Hematopoietic multipotent progenitor cell (in vitro differentiated cells): ENCODE data around the gene DBNDD1. TPM values are rescaled to one million over a fixed set of nuclear protein-coding genes. Genes with fewer than 3 reads are reported as not detected.
"Not testable (repeated sequence)": the region's sequence is repeated elsewhere in the genome, so short reads cannot be mapped to it uniquely, and the experiment has no call there.

Source experiments
- DNase-seq, 3 donors: peaks; one replicate each; pipeline ENCODE4 v3.0.0-alpha.2; 2011 to 2015; ENCODE audit warnings: low read depth in 2 of 3, low spot score in 2 of 3
- total RNA-seq: library from RNA; depleted of rRNA; stranded (reverse); fragments of >200 nt; gene quantifications from one replicate; pipeline ENCODE4 v1.2.3, GENCODE V29; 2012

The DBNDD1 gene, protein sequence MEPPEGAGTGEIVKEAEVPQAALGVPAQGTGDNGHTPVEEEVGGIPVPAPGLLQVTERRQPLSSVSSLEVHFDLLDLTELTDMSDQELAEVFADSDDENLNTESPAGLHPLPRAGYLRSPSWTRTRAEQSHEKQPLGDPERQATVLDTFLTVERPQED
- total RNA-seq: 1.1 TPM

DNA sequence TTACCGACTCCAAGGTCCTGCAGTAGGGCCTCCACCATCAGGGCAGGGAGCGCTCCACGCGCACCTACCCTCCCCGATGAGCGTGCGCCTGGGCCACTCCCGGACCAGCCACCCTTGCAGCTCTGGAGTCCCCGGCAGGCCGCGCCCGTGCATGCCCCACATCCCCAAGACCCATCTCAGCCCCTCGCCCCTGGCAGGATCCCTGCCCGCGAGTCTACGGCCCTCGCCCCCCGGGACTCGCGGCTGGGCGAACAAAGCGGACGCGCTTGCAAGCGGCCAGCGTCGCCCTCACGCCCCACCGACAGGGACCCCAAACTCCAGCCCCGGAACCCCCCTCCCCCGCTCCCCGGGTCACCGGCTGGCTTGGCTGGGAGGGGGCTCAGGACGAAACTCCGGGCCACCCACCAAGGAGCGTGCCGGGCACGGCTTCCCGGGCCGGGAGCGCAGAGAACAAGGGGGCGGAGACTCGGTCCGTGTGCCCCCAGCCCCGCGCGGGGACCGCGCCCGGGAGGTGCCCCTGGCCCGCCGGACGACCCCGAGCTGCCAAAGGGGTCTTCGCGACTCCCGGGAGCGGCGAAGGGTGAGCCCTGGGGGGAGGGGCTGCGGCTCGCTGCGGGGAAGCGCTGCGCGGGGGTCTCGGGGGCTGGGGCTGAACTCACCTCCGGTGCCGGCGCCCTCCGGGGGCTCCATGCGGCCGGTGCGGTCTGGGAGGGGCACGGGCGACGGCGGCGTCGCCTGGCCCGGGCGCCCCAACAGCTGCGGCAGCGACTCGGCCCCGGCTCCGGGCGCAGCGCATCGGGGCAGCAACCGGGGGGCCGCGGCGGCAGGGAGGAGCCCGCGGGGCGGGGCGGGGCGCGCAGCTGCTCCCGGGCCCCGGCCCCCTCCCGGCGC, at the start of gene DBNDD1:
Gene DBNDD1 (minus strand): TSS at position 805 of the 891 bp plus-strand sequence. CDS start 115 bp downstream, at position 690.
- no peak for DNase-seq

DNA sequence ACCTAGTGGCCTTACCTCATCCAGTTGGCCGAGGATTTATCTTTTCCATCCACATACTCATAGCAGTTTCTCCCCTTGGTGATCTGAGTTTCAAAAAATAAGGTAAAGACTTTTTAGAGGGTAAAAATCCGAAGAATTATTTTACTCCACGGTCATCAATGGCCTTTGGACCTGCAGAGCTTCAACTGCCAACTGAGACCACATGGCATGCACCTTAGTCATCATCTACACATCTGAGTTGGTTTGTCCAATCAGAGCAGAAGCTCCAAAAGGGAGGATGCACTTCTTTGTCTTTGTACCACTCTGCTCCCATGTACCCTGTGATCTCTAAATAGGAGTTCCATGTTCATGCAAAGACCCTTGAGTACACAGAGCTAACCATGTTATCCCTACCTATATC, 42.2 kb upstream of the DBNDD1 start:
- DNase-seq: no peak

DNA sequence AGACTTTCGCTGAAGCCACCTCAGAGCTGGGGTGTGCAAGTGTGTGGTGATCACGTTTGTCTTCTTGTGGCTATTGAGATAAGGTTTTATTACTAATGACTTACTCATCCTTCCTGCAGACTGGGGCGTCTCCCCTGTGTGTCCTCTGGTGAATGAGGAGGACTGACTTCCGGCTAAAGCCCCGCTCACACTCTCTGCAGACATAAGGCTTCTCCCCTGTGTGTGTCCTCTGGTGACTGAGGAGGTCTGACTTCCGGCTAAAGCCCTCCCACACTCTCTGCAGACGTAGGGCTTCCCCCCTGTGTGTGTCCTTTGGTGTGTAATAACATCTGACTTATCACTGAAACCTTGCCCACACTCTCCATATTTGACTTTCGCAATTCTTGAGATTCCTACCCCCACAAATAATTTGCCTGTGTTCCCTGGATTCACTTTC, 38.5 kb upstream of the DBNDD1 start:
- no peak for DNase-seq

GRCh38 chr16:90056521-90056920, 37.3 kb upstream of the DBNDD1 start:
- not testable (repeated sequence) for DNase-seq

- no peak for DNase-seq
These were observed 36.1 kb upstream of the DBNDD1 start for GRCh38 chr16:90055371-90055770.

DNA sequence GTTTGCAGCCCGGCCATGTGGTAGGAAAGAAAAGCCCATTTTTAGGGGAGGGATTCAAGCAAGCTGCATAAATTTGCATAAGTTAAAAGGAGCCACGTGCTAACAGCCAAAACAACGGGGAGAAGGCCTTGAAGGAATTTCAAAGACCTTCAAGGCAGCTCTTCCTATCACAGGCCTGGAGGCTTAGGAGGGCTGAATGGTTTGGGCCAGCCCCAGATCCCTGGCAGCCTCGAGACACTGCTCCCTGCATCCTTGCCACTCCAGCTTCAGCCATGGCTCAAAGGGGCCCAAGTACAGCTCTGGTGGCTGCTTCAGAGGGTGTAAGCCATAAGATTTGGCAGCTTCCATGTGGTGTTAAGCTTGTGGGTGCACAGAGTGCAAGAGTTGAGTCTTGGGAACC, 35.3 kb upstream of the DBNDD1 start:
- no peak for DNase-seq

GRCh38 chr16:90053902-90054500, 34.7 kb upstream of the DBNDD1 start:
- DNase-seq: no peak

GRCh38 chr16:90050969-90051368, 31.7 kb upstream of the DBNDD1 start:
- DNase-seq: no peak

GRCh38 chr16:90048737-90049330, 29.6 kb upstream of the DBNDD1 start:
- no peak for DNase-seq

DNA sequence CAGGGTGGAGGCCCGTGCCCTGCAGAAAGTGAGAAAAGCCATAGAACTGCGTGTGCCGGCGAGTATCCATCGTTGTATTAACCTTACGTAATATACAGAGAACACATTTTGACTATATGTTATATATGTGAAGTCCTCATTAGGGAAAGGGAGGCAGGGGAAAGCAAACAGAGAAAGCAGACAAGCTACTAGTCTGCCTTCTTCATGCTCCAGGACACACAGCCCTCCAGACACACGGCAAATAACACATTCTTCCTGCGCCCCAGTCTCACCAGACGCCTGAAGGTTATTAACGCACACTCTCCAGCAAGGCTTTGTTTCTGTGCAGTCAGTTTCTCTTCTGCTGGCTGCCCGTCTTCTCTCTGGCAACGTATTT, 29.1 kb upstream of the DBNDD1 start:
- DNase-seq: no peak

- no peak for DNase-seq
These were observed 28.6 kb upstream of the DBNDD1 start for GRCh38 chr16:90047714-90048346.

- no peak for DNase-seq
These were observed 27.9 kb upstream of the DBNDD1 start for GRCh38 chr16:90046971-90047713.

DNA sequence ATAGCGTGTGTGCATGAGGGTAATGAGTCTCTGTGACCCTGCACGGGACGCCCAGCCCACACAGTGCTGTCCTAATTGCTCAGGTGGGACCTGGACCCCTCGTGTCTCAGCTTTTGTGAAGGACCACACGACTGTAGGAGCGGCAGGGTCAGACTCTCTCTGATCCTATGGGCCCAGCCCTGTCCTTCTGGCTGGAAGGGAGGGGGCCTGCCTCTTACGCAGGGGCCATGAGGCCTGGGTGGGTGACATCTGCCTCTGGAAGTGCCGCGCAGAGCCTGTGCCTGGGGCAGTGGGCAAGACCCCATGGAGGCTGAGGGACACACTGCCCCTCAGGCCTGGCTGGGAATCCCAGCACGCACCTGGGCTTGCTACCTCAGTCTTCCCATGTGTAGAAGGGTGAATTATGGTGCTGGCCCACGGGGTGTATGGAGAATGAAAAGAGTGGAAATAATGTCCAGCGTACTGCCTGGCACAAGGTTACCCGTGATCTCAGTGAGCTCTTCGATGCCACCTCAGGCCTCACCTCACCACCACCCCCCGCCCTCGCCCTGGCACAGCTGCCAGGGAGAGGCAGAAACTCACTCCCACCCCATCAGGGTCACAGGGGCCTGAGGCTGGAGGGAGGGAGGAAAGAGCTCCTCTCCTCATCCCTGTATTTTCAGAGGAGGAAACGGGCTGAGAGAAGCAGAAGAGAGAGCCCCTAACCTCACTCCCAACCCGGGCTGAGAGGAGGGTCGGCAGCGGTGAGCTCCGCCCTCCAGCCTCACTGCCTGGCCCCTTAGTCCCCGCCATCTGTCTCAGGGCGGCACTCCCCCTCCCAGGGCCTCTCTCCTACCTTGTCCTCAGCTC, 27.1 kb upstream of the DBNDD1 start:
- DNase-seq: no peak

- no peak for DNase-seq
These were observed 24.9 kb upstream of the DBNDD1 start for GRCh38 chr16:90044111-90044551.

GRCh38 chr16:90043526-90043925, 24.3 kb upstream of the DBNDD1 start:
- no peak for DNase-seq

GRCh38 chr16:90042946-90043514, 23.8 kb upstream of the DBNDD1 start:
- DNase-seq: no peak

- DNase-seq: no peak
These were observed 22.7 kb upstream of the DBNDD1 start for GRCh38 chr16:90041896-90042473.
